ENCODE measurements around the gene MLLT10. TPM values are rescaled to one million over a fixed set of nuclear protein-coding genes. Genes with fewer than 3 reads are reported as not detected.

The MLLT10 gene
- total RNA-seq, 1 experiment from 2014 or later, result 60.1 TPM

DNA sequence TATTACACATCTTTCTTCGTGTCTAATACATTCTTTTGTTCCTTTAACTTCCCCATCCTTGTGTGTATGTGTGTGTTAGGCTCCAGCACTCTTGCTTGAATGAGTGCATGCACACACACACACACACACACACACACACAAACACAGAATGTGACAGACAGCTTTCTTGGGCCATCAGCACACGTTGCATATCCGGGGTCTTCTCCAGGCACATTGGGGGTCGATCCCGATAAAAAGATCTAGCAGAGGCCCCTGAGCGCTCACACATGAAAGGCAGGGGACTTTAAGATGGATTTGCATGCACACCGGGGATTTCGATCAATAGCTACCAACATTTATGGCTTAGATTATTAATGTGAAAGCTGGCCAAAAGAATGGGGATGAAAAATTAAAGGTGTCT lies 13.1 kb upstream of the MLLT10 start:
- CTCF ChIA-PET, result interaction anchor here (1.1 to 1.8 kb wide), 2 partner anchors 26 to 242 kb away, joined by 3 to 8 read pairs; no protein-coding TSS in a partner anchor
- Mint-ChIP-seq H3K36me3 (no peaks in the 10 kb centered on the region), H3K4me1 (peaks cover 63% of the 10 kb centered on the region)

DNA sequence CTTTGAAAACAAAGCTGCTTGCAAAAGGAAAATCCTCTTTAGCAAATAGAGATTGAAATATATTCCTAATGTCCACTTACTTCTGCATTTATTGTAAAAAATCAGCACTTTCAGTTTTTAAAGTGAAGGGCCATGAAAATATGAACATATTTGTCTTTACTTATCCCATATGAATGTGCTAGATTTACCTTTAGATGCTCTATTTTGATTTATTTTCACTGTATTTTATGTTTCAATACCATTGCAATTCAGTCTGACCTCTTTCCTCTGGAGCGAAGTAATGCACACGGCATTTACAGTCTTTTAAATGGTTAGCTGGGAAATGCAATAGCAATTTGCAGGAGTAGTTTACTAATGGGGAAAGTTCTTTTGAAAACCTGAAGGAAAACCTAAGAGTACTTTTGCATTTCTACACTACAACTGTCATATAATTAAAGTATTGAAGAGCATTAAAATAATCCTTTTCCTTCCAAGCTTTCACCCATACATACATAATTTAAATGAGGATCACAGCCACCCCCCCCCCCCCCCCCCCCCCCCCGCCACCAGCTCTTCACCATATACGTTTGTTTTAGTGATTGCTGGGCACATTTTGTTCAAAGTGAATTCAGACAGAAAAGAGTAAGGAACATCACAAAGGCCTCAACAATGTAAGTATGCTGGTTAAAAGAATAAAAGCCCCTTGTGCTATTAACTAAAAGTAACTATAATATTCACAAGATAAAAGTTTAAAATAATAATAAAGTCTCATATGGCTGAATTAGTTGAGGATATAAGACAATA lies 12.1 kb upstream of the MLLT10 start:
- H3K36me3 Mint-ChIP-seq, result no peaks in the 10 kb centered on the region
- 0 out of 2 replicates have a peak overlapping the region, but pooled peaks have one; percentile 5 for H3K4me3 Mint-ChIP-seq
- H3K4me1 Mint-ChIP-seq, result peaks cover 63% of the 10 kb centered on the region
- H3K27ac Mint-ChIP-seq, result peak overlapping the region; percentile 34
- ATAC-seq (no peak), DNase-seq (ENCODE audit: low spot score) (no peak)
- ChIA-PET CTCF (interaction anchor here (1.1 to 1.8 kb wide), 2 partner anchors 27 to 243 kb away, joined by 3 to 8 read pairs; no protein-coding TSS in a partner anchor), POLR2A (interaction anchor here (0.6 to 3.0 kb wide), 3 partner anchors 12 to 173 kb away, joined by 3 to 20 read pairs (median 4); no protein-coding TSS in a partner anchor)
- H3K27me3 Mint-ChIP-seq (ENCODE audit: low read depth), result peaks cover 15% of the 10 kb centered on the region
- TF ChIP-seq, protein P1, sequence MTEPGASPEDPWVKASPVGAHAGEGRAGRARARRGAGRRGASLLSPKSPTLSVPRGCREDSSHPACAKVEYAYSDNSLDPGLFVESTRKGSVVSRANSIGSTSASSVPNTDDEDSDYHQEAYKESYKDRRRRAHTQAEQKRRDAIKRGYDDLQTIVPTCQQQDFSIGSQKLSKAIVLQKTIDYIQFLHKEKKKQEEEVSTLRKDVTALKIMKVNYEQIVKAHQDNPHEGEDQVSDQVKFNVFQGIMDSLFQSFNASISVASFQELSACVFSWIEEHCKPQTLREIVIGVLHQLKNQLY (CRISPR knock-in tag; IDR thresholded peaks at IDR 0.05), result no peak
- TF ChIP-seq EMX1 (CRISPR knock-in tag; IDR thresholded peaks at IDR 0.05) (no peak), NR3C1 (CRISPR knock-in tag; conservative IDR thresholded peaks at IDR 0.05; ENCODE audit: low read depth) (no peak), CBFB (CRISPR knock-in tag; IDR thresholded peaks at IDR 0.05; ENCODE audit: low read depth) (no peak)
- TF ChIP-seq, protein P2, sequence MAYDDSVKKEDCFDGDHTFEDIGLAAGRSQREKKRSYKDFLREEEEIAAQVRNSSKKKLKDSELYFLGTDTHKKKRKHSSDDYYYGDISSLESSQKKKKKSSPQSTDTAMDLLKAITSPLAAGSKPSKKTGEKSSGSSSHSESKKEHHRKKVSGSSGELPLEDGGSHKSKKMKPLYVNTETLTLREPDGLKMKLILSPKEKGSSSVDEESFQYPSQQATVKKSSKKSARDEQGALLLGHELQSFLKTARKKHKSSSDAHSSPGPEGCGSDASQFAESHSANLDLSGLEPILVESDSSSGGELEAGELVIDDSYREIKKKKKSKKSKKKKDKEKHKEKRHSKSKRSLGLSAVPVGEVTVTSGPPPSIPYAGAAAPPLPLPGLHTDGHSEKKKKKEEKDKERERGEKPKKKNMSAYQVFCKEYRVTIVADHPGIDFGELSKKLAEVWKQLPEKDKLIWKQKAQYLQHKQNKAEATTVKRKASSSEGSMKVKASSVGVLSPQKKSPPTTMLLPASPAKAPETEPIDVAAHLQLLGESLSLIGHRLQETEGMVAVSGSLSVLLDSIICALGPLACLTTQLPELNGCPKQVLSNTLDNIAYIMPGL (CRISPR knock-in tag; IDR thresholded peaks at IDR 0.05), result no peak
- H3K9me3 Mint-ChIP-seq, result no peaks in the 10 kb centered on the region

More for the DNA sequence above, 13.1 kb upstream of the MLLT10 start:
- Mint-ChIP-seq H3K27ac (peak overlapping the region; percentile 62; the same call in 1 of the 2 replicates), H3K9me3 (no peaks in the 10 kb centered on the region), H3K4me3 (peak overlapping the region; percentile 88), H3K27me3 (ENCODE audit: low read depth) (peaks cover 16% of the 10 kb centered on the region)
- POLR2A ChIA-PET, result interaction anchor here (0.6 to 3.0 kb wide), 3 partner anchors 11 to 174 kb away, joined by 3 to 20 read pairs (median 4); no protein-coding TSS in a partner anchor
- DNase-seq (ENCODE audit: low spot score) (no peak), ATAC-seq (no peak)
- TF ChIP-seq JUN (CRISPR knock-in tag; IDR thresholded peaks at IDR 0.05) (no peak), RORB (CRISPR knock-in tag; IDR thresholded peaks at IDR 0.05) (no peak), OVOL2 (CRISPR knock-in tag; IDR thresholded peaks at IDR 0.05; ENCODE audit: borderline replicate concordance) (no peak), NFE2L1 (CRISPR knock-in tag; IDR thresholded peaks at IDR 0.05) (no peak), ZNF671 (CRISPR knock-in tag; IDR thresholded peaks at IDR 0.05) (no peak), ETV6 (CRISPR knock-in tag; IDR thresholded peaks at IDR 0.05) (no peak), SP1 (CRISPR knock-in tag; conservative IDR thresholded peaks at IDR 0.05) (no peak), ELF4 (CRISPR knock-in tag; IDR thresholded peaks at IDR 0.05; ENCODE audit: low read depth) (no peak)
- TF ChIP-seq, protein P3, sequence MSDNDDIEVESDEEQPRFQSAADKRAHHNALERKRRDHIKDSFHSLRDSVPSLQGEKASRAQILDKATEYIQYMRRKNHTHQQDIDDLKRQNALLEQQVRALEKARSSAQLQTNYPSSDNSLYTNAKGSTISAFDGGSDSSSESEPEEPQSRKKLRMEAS (CRISPR knock-in tag; IDR thresholded peaks at IDR 0.05), result no peak
- TF ChIP-seq, protein P4, sequence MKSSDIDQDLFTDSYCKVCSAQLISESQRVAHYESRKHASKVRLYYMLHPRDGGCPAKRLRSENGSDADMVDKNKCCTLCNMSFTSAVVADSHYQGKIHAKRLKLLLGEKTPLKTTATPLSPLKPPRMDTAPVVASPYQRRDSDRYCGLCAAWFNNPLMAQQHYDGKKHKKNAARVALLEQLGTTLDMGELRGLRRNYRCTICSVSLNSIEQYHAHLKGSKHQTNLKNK (CRISPR knock-in tag; IDR thresholded peaks at IDR 0.05), result no peak
- TF ChIP-seq, protein P5, sequence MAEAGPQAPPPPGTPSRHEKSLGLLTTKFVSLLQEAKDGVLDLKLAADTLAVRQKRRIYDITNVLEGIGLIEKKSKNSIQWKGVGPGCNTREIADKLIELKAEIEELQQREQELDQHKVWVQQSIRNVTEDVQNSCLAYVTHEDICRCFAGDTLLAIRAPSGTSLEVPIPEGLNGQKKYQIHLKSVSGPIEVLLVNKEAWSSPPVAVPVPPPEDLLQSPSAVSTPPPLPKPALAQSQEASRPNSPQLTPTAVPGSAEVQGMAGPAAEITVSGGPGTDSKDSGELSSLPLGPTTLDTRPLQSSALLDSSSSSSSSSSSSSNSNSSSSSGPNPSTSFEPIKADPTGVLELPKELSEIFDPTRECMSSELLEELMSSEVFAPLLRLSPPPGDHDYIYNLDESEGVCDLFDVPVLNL (CRISPR knock-in tag; IDR thresholded peaks at IDR 0.05; ENCODE audit: borderline replicate concordance, low read depth), result no peak
- TF ChIP-seq, protein P6, sequence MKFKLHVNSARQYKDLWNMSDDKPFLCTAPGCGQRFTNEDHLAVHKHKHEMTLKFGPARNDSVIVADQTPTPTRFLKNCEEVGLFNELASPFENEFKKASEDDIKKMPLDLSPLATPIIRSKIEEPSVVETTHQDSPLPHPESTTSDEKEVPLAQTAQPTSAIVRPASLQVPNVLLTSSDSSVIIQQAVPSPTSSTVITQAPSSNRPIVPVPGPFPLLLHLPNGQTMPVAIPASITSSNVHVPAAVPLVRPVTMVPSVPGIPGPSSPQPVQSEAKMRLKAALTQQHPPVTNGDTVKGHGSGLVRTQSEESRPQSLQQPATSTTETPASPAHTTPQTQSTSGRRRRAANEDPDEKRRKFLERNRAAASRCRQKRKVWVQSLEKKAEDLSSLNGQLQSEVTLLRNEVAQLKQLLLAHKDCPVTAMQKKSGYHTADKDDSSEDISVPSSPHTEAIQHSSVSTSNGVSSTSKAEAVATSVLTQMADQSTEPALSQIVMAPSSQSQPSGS (CRISPR knock-in tag; IDR thresholded peaks at IDR 0.05; ENCODE audit: borderline replicate concordance, low read depth), result no peak
- TF ChIP-seq, protein P7, sequence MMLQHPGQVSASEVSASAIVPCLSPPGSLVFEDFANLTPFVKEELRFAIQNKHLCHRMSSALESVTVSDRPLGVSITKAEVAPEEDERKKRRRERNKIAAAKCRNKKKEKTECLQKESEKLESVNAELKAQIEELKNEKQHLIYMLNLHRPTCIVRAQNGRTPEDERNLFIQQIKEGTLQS (CRISPR knock-in tag; conservative IDR thresholded peaks at IDR 0.05), result no peak

Data from WTC11 (cell line).